GM21423 (cell line): ENCODE measurements around the gene YWHAE.
"Not testable (repeated sequence)": the region's sequence is repeated elsewhere in the genome, so short reads cannot be mapped to it uniquely, and the experiment has no call there.

Experiments used
- ATAC-seq: cut with Tn5 transposase; IDR thresholded peaks from one replicate; pipeline ENCODE4 v1.9.1; 2021; ENCODE audit warnings: mild to moderate bottlenecking, moderate library complexity; ENCODE audit not compliant: unreplicated experiment

The YWHAE gene

DNA sequence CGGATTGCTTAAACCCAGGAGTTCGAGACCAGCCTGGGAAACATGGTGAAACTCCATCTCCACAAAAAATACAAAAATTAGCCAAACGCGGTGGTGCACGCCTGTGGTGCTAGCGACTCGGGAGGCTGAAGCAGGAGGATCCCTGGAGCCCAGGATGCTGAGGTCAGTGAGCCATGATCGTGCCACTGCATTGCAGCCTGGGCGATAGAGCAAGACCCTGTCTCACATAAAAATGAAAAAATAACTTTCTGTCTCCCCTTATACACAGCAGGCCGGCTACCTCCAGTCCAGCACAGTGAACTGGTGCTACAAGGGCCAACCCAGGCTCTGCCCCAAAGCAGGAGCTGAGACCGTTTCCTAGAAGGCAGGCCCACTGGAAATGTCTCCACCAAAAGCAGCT is 59.7 kb downstream of the YWHAE start:
- ATAC-seq: no peak

DNA sequence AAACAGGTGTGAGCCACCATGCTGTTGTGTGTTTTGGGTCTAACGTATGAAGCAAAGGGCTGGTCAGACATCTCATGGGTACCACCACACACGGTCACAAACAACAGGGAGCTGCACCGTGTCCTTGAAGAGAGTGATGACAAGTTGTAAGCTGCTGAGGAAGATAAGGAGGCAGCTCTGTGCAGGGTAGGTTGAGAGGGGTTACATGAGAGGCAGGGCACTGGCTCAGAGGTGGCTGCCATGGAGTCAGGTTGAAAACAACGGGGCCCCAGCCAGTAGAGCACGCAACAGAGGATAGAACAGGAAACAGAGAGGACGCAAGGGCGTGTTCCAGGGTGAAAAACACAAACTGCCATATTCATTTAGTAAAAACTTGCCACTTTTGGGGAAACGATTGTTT is 68.3 kb downstream of the YWHAE start:
- ATAC-seq: no peak

DNA sequence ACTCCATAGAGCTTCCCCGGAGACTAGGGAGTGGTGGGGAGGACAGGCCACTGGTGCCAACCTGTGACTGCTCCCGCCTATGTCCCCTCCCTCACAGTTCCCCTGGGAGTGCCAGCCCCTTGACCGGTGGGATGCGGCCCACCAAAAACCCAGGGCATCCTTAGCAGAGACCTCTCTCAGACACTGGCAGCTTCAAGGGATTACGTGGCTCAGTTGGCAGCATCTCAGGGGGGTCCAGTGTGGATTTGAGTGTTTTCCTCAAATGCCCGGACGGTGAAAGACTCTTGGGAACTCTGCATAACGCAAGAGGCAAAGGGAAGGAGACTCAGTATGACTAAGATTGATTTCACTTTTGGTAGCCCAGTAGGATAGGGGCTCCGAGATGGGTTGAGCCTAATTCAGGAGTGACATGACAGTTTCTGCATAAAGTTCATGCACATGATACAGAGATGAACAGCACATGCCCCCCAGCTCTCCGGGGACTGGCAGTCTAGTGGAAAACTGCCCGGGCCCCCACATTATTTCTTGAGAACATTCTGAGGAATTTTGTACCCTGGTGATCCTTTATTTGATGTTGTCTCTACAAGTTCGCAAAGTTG is 70.2 kb downstream of the YWHAE start:
- no peak for ATAC-seq

DNA sequence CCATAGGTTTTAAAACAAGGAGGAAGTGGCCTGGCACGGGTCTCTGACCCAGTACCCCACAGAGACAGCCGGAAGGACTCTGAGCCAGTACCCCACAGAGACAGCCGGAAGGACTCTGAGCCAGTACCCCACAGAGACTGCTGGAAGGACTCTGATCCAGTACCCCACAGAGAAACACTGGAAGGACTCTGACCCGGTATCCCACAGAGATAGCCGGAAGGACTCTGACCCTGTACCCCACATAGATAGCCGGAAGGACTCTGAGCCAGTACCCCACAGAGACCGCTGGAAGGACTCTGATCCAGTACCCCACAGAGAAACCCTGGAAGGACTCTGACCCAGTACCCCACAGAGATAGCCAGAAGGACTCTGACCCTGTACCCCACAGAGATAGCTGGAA is 71.6 kb downstream of the YWHAE start:
- ATAC-seq: no peak

DNA sequence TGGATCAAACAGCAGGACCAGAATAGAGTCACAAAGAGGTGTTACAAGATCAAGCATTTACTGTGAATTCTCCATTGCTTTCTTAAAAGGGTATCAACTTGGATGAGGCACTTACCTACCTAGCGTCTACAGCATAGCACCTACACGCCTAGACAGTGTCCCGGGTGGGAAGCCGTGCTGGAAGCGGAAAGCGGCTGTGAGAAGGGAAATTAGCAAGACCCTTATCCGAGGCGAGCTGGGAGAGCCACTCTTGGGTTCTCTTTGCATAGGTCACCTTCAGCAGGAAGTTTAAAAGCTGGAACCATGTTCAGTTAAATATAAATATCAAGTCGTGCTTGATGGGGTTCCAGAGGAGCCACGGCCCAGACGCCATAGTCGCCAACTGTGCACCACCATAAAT is 74.3 kb downstream of the YWHAE start:
- ATAC-seq: no peak

DNA sequence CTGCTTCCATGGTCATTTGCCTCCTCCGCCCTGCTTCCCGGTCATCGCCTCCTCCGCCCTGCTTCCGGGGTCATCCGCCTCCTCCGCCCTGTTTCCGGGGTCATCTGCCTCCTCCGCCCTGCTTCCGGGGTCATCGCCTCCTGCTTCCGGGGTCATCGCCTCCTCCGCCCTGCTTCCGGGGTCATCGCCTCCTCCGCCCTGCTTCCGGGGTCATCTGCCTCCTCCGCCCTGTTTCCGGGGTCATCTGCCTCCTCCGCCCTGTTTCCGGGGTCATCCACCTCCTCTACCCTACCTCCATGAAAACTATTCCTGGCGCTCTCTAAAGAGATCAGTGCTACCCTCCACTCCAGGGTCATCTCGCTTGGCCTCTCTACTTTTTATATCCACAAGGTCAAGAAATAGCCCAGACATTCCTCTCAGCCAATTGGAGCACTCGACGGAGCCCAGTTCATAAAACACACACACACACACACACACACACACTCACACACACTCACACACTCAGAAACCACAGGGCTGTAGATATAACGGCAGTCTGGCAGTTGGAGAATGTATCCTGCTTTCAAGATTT is 75.7 kb downstream of the YWHAE start:
- no peak for ATAC-seq

DNA sequence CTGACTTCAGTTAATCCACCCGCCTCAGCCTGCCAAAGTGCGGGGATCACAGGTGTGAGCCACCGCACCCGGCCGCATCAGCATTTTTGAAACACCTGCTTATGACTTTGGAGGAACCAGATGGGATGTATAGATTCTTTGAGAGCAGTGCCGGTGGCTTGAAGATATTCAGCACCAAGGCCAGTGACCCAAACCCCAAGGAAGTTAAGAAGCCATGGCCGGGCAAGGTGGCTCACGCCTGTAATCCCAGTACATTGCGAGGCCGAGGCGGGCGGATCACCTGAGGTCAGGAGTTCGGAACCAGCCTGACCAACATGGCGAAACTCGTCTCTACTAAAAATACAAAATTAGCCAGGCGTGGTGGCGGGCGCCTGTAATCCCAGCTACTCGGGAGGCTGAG is 76.7 kb downstream of the YWHAE start:
- no peak for ATAC-seq

DNA sequence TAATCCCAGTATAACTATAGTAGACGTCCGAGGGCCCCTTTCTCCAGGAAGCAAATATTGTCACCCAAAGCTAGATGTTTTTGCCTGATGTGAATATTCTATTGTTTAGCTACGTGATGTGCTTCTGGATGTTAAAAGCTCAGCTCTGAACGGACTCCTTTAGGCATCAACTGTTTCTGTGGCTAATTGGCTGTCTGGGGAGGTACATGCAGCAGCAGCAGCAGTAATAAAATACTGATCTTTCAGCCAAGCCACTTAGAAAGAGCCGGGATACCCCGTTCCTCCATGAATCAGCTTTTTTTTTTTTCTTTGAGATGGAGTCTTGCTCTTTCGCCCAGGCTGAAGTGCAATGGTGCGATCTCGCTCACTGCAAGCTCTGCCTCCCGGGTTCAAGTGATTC is 77.5 kb downstream of the YWHAE start:
- no peak for ATAC-seq

DNA sequence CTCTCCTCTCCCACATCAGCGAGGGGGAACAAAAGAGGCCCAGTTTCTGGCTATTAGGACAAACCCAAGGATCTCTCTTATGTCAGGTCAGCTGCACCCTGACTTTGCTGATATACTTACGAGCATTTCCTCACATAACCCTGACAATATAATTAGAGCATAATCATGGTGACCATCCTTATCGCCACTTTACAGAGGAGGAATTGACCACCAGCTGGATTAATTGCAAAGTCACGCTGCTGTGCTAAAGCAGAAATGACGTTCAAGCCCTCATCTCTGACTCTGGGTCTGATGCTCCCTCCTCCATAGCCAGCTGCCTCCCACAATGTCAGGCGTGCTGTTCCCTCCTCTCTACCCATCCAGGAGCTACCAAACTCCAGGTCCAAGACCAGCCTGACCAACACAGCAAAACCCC is 78.0 kb downstream of the YWHAE start:
- no peak for ATAC-seq

DNA sequence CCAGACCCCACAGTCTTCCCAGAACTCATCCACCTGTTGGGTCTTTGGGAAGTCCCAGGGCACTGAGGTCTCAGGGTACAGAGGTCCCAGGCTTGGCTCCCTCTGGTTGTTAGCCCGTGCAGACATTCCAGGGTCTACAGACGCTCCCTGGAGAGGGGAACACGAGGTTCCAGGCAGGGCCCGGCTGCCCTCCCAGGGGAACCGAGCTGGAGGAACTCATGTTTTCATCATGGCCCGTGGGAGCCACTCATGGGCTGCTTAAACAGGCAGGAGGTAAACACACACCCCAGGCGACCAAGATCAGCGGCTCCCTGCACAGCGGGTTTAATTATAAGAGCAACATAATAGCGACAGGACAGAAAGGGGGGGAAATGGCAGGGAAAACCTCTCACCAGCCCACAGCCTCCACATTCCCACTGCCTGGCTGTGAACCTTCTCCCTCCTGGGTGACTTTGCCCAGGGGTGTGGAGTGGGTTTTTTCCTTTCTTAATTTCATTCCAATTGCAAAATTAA is 84.1 kb downstream of the YWHAE start:
- ATAC-seq: no peak

DNA sequence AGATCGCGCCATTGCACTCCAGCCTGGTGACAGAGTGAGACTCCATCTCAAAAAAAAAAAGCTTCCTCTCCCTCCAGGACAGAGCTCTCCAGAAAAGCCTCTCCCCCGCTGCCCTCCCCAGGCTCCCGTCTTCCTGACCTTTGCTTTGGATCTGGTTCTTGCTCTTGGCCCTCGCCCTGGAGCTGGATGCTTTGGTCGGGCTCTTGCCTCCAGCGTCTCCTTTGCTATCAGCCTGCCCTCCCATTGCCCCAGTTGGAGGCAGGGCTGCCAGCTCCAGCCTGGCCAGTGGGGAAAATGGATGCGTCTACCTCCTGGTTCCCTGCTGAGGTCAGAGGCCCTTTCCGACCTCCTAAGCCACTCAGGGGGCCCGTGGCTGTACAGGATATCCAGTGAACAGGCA is 84.6 kb downstream of the YWHAE start:
- no peak for ATAC-seq

DNA sequence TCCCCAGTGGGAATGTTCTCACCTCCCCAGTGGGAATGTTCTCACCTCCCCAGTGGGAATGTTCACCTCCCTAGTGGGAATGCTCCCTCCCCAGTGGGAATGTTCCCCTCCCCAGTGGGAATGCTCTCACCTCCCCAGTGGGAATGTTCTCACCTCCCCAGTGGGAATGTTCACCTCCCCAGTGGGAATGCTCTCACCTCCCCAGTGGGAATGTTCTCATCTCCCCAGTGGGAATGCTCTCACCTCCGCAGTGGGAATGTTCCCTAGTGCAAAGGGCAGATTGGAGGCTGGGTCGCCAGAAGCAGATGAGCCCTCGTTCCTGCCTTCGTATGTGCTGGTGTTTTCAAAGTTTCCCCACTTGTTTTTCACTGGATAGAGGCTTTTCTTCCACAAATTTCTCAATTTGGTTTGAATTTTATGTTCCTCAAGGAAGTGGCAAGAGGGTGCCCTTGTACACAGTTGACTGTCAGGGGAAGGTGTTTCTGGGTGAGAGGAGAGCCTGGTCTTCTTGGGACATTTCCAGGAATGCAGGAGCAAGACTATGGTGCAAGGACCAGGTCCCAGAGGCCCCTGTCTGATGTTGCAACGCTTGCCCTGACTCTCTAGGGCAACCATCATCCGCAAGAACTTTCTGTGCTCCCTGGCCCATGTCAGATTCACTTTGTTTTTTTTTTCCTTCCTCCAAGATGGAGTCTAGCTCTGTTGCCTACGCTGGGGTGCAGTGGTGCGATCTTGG is 86.6 kb downstream of the YWHAE start:
- ATAC-seq: no peak

DNA sequence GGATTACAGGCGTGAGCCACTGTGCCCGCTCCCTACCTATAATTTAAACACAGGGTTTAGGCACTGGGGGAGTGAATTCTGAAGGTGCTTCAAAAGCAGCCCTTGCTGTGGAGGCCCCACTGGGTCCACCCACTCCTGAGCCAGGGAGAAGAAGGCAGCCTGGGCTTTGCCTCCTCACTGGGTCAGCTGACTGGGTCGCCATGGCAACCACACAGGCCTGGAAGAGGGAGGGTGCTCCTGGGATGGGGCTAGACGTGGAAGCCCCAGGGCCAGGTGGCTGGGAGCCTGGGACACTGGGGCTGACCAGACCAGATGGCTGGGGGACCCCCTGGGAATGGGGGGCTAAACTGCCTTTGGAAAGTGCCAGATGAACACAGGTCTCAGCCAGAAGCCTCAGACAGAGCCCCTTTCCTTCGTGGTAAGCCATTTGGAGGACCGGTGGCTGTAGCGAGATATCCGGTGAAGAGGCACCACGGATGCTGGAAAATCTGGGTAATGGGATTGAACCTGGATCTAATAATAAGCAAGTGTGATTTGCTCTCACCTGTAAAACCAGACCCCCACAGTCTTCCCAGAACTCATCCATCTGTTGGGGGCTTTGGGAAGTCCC is 87.7 kb downstream of the YWHAE start:
- ATAC-seq: no peak

DNA sequence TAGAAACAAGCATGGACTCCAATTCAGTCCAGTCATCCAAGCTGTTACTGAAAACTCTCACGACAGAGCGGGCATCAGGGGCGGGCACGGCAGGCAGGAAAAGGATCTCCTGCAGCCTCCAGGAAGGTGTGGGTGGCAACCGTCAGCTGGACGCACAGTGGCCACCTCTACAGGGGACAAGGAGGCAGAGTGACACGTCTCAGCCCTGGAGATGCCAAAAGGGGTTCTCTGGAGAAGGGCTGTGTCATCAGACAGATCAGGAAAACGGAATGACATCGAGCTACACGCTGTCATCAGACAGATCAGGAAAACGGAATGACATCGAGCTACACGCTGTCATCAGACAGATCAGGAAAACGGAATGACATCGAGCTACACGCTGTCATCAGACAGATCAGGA is 92.2 kb downstream of the YWHAE start:
- ATAC-seq: not testable (repeated sequence)

DNA sequence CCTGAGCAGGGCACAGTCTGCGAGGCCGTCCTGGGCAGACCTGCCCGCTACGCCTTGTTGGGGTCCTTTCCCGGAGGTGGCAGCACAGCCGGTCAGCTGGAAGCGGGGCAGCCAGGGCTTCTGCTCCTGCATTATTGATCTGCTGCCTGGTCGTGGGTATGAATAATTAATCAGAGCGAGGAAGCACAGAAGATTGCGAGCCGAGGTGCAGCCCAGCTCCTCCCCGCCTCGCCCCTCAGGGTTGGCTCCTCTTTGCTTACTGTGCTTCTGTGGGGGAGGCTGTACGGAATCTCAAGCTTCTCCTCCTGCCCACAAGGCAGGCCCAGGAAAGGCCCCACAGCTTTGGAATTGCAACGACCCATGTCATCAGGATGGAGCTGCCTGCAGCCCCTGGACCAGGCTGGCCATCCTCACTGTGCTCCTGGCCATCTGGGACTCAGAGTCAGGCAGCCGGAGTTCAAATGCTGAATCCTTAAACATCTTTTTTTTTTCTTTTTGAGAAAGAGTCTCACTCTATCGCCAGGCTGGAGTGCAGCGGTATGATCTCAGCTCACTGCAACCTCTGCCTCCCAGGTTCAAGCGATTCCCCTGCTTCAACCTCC is 95.0 kb downstream of the YWHAE start:
- no peak for ATAC-seq

DNA sequence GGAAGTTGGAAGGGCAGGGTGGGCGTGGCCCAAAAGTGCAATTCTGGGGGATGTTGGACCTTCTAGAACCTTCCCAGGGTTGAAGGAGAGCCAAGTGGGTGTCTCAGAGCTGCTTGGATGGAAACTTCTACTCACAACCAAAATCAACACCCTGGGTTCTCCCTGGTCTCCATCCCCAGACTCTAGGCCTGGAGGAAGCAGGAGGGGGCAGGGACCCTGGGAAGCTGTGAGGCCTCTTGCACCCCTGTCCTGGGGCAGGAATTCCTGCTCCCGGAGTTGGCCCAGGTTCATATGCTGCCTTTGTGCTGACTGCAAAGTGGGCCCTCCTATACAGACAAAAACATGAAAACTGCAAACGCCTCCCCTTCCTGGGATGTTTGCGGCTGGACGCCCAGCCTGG is 95.5 kb downstream of the YWHAE start:
- no peak for ATAC-seq

DNA sequence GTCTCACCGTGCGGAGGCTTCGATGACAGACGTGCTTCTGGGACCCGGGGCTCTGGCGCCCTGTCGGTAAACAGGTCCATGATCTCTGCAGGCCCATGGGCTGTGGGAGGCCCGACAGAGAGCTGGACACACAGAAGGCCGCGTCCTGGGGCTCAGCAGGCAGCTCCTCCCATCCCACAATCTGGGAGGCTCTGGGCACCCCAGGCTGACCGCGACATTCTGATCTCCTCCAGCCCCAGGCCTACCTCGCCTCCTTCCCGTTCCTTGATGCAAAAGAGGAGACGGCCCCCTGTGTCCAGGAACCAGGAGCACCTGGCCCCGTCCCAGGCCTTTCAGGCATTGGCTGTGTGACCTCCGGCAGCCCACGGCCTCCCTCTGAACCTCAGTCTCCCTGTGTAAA is 97.3 kb downstream of the YWHAE start:
- ATAC-seq: no peak

DNA sequence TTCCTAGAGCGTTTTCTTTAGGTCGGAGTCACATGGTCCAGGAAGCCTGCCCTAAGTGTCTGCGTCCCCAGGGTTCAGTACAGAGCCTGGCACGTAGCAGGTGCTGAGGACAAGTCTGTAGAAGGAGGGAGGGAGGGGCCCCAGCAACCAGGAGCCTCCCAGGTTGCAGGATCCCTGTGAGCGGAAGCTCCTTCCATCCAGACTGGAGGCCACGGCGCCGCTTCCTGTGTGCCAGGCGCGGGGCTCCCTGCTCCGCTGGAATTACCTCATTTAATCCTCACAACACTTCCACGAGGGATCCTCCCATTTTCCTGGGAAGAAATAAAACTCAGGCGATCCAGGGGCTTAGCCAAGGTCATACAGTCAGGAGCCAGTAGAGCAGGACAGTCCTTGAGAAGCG is 98.5 kb downstream of the YWHAE start:
- ATAC-seq: no peak

DNA sequence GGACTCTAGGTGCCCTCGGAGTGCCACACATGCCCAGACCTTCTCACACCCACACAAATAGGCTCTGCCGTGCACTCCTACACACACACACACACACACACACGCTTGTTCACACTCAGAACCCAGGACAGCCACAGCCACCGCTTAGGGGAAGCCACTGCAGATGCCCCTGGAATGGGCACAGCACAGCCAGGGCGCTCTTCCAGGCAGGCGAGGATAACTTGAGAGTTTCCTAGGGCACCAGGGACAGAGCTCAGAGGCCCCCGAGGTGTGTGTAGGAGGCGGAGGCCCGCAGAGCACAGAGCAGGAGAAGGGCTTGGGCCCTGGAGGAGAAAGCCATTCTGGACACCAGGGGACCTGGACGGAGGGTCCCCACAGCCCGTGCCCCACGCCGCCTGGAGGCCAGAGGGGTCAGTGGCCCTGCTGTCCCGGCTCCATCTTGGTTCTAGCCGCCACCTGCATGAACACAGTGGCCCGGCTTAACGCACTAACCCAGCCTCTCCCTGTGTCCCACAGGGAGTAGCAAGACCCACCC is 99.6 kb downstream of the YWHAE start:
- no peak for ATAC-seq

DNA sequence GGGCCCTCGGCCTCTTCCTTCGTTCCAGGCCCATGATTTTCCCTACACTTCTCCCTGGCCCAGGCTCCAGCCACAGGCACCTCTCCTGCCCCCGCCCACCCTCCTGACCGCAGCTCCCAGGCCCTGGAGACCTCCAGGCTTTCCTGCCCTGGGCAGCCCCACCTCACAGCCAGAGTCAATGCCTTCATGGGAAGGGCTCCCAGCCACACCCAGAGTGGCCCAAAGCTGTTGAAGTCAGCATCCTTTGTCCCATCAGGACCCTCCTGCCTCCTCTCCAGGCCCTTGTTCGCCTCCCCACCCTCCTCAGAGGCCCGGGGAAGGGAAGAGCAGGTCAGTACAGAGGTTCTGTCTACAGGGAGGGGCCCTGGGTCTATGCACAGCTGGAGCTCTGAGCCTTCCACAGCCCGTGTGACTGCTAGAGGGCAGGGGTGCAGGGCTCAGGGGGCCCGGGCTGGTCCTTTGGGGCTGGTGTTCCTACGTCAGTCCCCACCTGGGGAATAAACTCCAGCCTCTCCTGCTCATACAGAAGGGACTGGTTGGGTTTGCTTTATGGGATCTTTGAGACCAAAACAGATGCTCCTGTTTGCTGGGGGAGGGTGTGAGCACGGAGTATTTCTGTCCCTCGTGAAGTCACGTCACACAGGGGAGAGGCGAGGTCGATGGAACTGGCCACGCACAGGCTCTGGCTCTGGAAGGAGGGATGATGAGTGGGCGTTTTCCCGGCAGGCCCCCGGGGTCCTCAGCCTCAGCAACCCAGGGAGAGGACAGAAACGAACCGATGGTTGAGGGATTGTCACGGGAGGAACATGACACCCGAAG is 100.3 kb downstream of the YWHAE start:
- ATAC-seq: no peak
